HEK293 (cell line): ENCODE results near the gene SPACA7.

Experiments
- CTCF ChIA-PET: fragments of 350-600 bp; formaldehyde crosslinking; extraction: SDS; loops from one replicate; lab custom pipeline; 2021; ENCODE audit warnings: antibody characterized with exemption; lab: Yijun Ruan, JAX
- POLR2A ChIA-PET: fragments of 300-600 bp; formaldehyde crosslinking; extraction: SDS; loops from one replicate; lab custom pipeline; 2020; ENCODE audit warnings: antibody characterized with exemption, inconsistent platforms; lab: Yijun Ruan, JAX
- H3K27ac ChIP-seq: fragments of 200-500 bp; sonication (Bioruptor generic); 2 replicates; pipeline ENCODE4 v1.5.1; 2014; ENCODE audit warnings: low read depth, low read length, control low read depth, inconsistent platforms; ENCODE audit errors: extremely low read depth
- H3K36me3 ChIP-seq, 2 experiments: fragments of 200-500 bp in 1 of 2; sonication (Bioruptor generic) in 1 of 2; 1 replicate in 1 of 2; 2 replicates in 1 of 2; pipeline ENCODE4 v1.5.1; 2014 to 2017; ENCODE audit warnings: inconsistent platforms in 2 of 2, low read length in 2 of 2; ENCODE audit not compliant: control insufficient read depth in 2 of 2, insufficient read depth in 1 of 2
- H3K4me1 ChIP-seq: fragments of 200-500 bp; sonication (Bioruptor generic); 2 replicates; pipeline ENCODE4 v1.5.1; 2014; ENCODE audit warnings: mild to moderate bottlenecking, low read length, inconsistent platforms; ENCODE audit not compliant: control insufficient read depth, insufficient read depth
- H3K4me3 ChIP-seq: 2 replicates; pipeline ENCODE4 v1.5.1; 2011; ENCODE audit warnings: low read depth, mild to moderate bottlenecking, control low read depth, low read length, moderate library complexity
- H3K9me3 ChIP-seq: fragments of 200-500 bp; sonication (Bioruptor generic); 2 replicates; pipeline ENCODE4 v1.5.1; 2014; ENCODE audit warnings: low read depth, low read length, inconsistent platforms; ENCODE audit not compliant: control insufficient read depth, insufficient read depth
- FEZF1 ChIP-seq: fragments of 450-650 bp; formaldehyde crosslinking; IDR thresholded peaks from 2 replicates; pipeline ENCODE4 v1.5.1; 2016; ENCODE audit warnings: missing biosample characterization, missing genetic modification characterization
- HIC1 ChIP-seq: fragments of 450-650 bp; formaldehyde crosslinking; IDR thresholded peaks from 2 replicates; pipeline ENCODE4 v1.5.1; 2016; ENCODE audit warnings: missing biosample characterization, missing genetic modification characterization
- MYNN ChIP-seq: fragments of 450-650 bp; formaldehyde crosslinking; IDR thresholded peaks from 2 replicates; pipeline ENCODE4 v1.5.1; 2016; ENCODE audit warnings: missing biosample characterization, missing genetic modification characterization, borderline replicate concordance
- PRDM10 ChIP-seq: fragments of 450-650 bp; formaldehyde crosslinking; IDR thresholded peaks from 2 replicates; pipeline ENCODE4 v1.5.1; 2016; ENCODE audit warnings: missing biosample characterization, missing genetic modification characterization
- YY1 ChIP-seq: fragments of 450-650 bp; formaldehyde crosslinking; IDR thresholded peaks from 2 replicates; pipeline ENCODE4 v1.5.1; 2018; ENCODE audit warnings: missing biosample characterization, missing genetic modification characterization
- ZFP37 ChIP-seq: fragments of 450-650 bp; formaldehyde crosslinking; IDR thresholded peaks from 2 replicates; pipeline ENCODE4 v1.5.1; 2016; ENCODE audit warnings: missing biosample characterization, missing genetic modification characterization
- ZNF112 ChIP-seq: fragments of 450-650 bp; formaldehyde crosslinking; IDR thresholded peaks from 2 replicates; pipeline ENCODE4 v1.5.0; 2017; ENCODE audit warnings: missing biosample characterization, missing genetic modification characterization
- ZNF155 ChIP-seq: fragments of 450-650 bp; formaldehyde crosslinking; IDR thresholded peaks from 2 replicates; pipeline ENCODE4 v1.5.1; 2016; ENCODE audit warnings: missing biosample characterization, missing genetic modification characterization
- ZNF223 ChIP-seq: fragments of 450-650 bp; formaldehyde crosslinking; IDR thresholded peaks from 2 replicates; pipeline ENCODE4 v1.5.1; 2016; ENCODE audit warnings: missing biosample characterization, missing genetic modification characterization
- ZNF266 ChIP-seq: fragments of 450-650 bp; formaldehyde crosslinking; IDR thresholded peaks from 2 replicates; pipeline ENCODE4 v1.5.1; 2016; ENCODE audit warnings: missing biosample characterization, missing genetic modification characterization, low read depth
- ZNF311 ChIP-seq: fragments of 450-650 bp; formaldehyde crosslinking; IDR thresholded peaks from 2 replicates; pipeline ENCODE4 v1.5.1; 2017; ENCODE audit warnings: missing biosample characterization, missing genetic modification characterization, borderline replicate concordance
- ZNF354C ChIP-seq: fragments of 450-650 bp; formaldehyde crosslinking; IDR thresholded peaks from 2 replicates; pipeline ENCODE4 v1.5.1; 2016; ENCODE audit warnings: missing biosample characterization, missing genetic modification characterization, low read depth, borderline replicate concordance
- ZNF37A ChIP-seq: fragments of 450-650 bp; IDR thresholded peaks from 2 replicates; pipeline ENCODE4 v1.5.1; 2018; ENCODE audit warnings: missing biosample characterization, missing genetic modification characterization
- ZNF529 ChIP-seq: fragments of 450-650 bp; formaldehyde crosslinking; IDR thresholded peaks from 2 replicates; pipeline ENCODE4 v1.5.1; 2017; ENCODE audit warnings: missing genetic modification characterization, missing biosample characterization; ENCODE audit not compliant: insufficient replicate concordance
- ZNF629 ChIP-seq: fragments of 450-650 bp; formaldehyde crosslinking; IDR thresholded peaks from 2 replicates; pipeline ENCODE4 v1.5.1; 2017; ENCODE audit warnings: missing biosample characterization, missing genetic modification characterization
- ZNF658 ChIP-seq: fragments of 450-650 bp; formaldehyde crosslinking; IDR thresholded peaks from 2 replicates; pipeline ENCODE4; 2016; ENCODE audit warnings: missing biosample characterization, missing genetic modification characterization
- ZNF707 ChIP-seq: fragments of 450-650 bp; formaldehyde crosslinking; IDR thresholded peaks from 2 replicates; pipeline ENCODE4 v1.5.1; 2016; ENCODE audit warnings: missing biosample characterization, missing genetic modification characterization
- ZXDB ChIP-seq: fragments of 450-650 bp; formaldehyde crosslinking; IDR thresholded peaks from 2 replicates; pipeline ENCODE4 v1.5.1; 2016; ENCODE audit warnings: missing biosample characterization, missing genetic modification characterization
- TF ChIP-seq, protein P1 (sequence below): sonication (generic); formaldehyde crosslinking; IDR thresholded peaks from 2 replicates; pipeline ENCODE4 v1.8.1; 2022; ENCODE audit warnings: mild to moderate bottlenecking, moderate library complexity, missing genetic modification reagents
- TF ChIP-seq, protein P2 (sequence below): fragments of 450-650 bp; IDR thresholded peaks from 2 replicates; pipeline ENCODE4 v1.5.1; 2018; ENCODE audit warnings: missing biosample characterization, mild to moderate bottlenecking, missing genetic modification characterization
- TF ChIP-seq, protein P3 (sequence below): fragments of 450-650 bp; formaldehyde crosslinking; IDR thresholded peaks from 2 replicates; pipeline ENCODE4 v1.5.1; 2016; ENCODE audit warnings: missing biosample characterization, missing genetic modification characterization

Gene SPACA7

DNA sequence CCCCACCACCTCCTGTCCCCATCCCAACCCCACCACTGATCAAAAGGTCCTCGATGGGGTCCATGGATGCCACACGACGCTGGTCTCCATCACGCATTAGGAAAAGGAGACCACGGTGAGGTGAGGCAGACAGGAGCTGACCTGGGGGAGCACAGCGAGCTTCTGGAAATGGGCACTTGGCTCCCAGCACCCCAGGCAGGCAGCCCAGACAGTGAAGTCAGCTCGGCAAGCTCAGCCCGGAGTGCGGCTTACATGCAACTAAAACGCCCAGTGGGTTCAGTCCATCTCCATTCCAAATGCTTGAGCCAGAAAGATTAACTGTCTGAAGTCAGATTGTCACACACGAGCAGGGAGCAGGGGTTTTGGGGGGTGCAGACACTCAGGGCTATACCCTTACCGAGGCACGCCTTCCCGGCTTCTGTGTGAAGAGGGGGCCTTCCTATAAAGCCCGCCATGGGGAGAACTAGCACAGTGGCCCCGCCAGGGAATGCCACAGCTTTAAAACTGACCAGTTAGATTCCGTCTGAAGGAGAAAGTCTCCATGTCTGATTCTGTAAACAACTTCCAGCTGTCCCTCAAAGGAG, 79.4 kb downstream of the SPACA7 start (continued):
- TF ChIP-seq, protein P1, sequence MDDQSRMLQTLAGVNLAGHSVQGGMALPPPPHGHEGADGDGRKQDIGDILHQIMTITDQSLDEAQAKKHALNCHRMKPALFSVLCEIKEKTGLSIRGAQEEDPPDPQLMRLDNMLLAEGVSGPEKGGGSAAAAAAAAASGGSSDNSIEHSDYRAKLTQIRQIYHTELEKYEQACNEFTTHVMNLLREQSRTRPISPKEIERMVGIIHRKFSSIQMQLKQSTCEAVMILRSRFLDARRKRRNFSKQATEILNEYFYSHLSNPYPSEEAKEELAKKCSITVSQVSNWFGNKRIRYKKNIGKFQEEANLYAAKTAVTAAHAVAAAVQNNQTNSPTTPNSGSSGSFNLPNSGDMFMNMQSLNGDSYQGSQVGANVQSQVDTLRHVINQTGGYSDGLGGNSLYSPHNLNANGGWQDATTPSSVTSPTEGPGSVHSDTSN (CRISPR knock-in tag), result no peak
- TF ChIP-seq ZXDB (tag by site-specific recombination) (no peak), ZNF707 (no peak), ZNF37A (no peak), ZNF155 (no peak)

DNA sequence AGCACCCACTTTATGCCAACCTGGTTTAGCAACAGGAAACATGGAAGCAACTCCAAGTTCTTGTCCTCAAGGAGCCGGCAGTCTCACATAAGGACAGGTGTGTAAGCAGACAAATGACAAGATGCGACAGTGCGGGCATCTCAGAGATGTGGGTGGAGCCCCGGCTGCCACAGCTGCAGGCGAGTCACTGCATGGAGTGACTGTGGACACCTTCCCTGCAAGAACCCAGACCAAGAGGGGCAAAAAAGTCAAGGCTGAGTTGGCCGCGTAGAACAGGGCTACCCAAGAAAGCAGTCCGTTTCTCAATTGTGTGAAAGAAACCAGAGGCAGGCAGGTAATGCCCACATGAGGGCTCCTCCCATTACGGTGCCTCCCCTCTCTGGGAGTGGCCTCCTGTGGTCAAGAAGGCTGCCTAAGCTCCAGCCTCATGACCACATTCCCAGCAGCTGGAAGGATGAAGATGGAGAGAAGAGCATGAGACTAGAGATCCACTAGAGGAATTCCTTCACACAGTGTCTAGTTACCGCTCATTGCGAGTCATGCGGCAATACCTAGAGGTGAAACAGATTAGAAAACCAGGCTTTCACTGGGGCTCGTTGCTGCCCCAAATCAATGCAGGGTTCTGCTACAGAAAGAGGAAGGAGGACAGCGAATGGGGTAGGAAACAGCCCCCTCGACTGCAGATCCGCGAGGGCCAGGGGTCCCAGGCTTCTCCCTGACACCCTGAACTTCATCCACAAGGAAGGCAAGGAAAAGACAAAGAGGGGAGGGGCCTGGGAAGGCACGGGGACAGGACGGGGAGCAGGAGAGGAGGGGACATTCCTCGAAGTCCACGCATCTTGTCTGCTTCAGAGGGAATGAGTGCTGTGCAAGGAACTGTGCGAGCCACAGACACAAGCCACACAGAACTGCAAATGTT, 80.2 kb downstream of the SPACA7 start:
- Histone ChIP-seq H3K4me1 (no peaks in the 10 kb centered on the region), H3K4me3 (no peak overlapping the region), H3K36me3 (no peaks in the 10 kb centered on the region), H3K27ac (no peak overlapping the region), H3K9me3 (no peaks in the 10 kb centered on the region)
- ChIA-PET POLR2A (no interaction called here), CTCF (no interaction called here)
- TF ChIP-seq YY1 (no peak), FEZF1 (tag by site-specific recombination) (no peak), ZNF112 (tag by site-specific recombination) (no peak), ZFP37 (tag by site-specific recombination) (no peak), HIC1 (tag by site-specific recombination) (no peak), ZNF266 (tag by site-specific recombination) (no peak), ZNF658 (tag by site-specific recombination) (no peak), ZNF311 (tag by site-specific recombination) (no peak)
- TF ChIP-seq, protein P2, sequence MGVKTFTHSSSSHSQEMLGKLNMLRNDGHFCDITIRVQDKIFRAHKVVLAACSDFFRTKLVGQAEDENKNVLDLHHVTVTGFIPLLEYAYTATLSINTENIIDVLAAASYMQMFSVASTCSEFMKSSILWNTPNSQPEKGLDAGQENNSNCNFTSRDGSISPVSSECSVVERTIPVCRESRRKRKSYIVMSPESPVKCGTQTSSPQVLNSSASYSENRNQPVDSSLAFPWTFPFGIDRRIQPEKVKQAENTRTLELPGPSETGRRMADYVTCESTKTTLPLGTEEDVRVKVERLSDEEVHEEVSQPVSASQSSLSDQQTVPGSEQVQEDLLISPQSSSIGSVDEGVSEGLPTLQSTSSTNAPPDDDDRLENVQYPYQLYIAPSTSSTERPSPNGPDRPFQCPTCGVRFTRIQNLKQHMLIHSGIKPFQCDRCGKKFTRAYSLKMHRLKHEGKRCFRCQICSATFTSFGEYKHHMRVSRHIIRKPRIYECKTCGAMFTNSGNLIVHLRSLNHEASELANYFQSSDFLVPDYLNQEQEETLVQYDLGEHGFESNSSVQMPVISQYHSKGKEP, result no peak

GRCh38 chr13:112457081-112457480, 80.9 kb downstream of the SPACA7 start:
- ChIA-PET CTCF (no interaction called here), POLR2A (no interaction called here)
- H3K9me3 ChIP-seq, result no peaks in the 10 kb centered on the region
- no peak overlapping the region for H3K4me3 ChIP-seq
- H3K27ac ChIP-seq, result no peak overlapping the region
- H3K36me3 ChIP-seq, result no peaks in the 10 kb centered on the region
- H3K4me1 ChIP-seq, result no peaks in the 10 kb centered on the region
- TF ChIP-seq ZNF223 (tag by site-specific recombination), result no peak
- TF ChIP-seq, protein P3, sequence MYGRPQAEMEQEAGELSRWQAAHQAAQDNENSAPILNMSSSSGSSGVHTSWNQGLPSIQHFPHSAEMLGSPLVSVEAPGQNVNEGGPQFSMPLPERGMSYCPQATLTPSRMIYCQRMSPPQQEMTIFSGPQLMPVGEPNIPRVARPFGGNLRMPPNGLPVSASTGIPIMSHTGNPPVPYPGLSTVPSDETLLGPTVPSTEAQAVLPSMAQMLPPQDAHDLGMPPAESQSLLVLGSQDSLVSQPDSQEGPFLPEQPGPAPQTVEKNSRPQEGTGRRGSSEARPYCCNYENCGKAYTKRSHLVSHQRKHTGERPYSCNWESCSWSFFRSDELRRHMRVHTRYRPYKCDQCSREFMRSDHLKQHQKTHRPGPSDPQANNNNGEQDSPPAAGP (tag by site-specific recombination), result no peak
- no peak for TF ChIP-seq ZNF529 (tag by site-specific recombination)
- TF ChIP-seq ZNF266 (tag by site-specific recombination), result no peak
- no peak for TF ChIP-seq MYNN
- no peak for TF ChIP-seq ZNF629 (tag by site-specific recombination)
- no peak for TF ChIP-seq PRDM10 (tag by site-specific recombination)
- no peak for TF ChIP-seq ZNF354C
